DND-41 (cell line): ENCODE results near the gene DUSP2.

Experiments
- CTCF ChIP-seq: IDR thresholded peaks from 2 replicates; pipeline ENCODE4 v1.5.1; 2012; ENCODE audit warnings: borderline replicate concordance, low read length, moderate library complexity, mild to moderate bottlenecking; ENCODE audit not compliant: poor library complexity, severe bottlenecking; ENCODE audit errors: extremely low read depth
- EZH2 ChIP-seq: IDR thresholded peaks from 3 replicates; pipeline ENCODE4 v1.6.1; 2012; ENCODE audit warnings: borderline replicate concordance, low read depth, mild to moderate bottlenecking, moderate library complexity, low read length, inconsistent platforms; ENCODE audit not compliant: severe bottlenecking

GRCh38 chr2:96135621-96136020 lies 9.6 kb downstream of the DUSP2 start:
- TF ChIP-seq CTCF (no peak), EZH2 (no peak)
